ENCODE results near the gene ARSB. TPM values are rescaled to one million over a fixed set of nuclear protein-coding genes. Genes with fewer than 3 reads are reported as not detected.

ARSB gene
- polyA plus RNA-seq, 1 of the 3 experiments (the other 2 are of a cell fraction): 12.5 TPM

GRCh38 chr5:78837836-78838235, 147.3 kb downstream of the ARSB start:
- H3K4me3 ChIP-seq (ENCODE audit: low read depth in 2 of 2, low read length in 1 of 2): no peak overlapping the region
- H3K27me3 ChIP-seq (ENCODE audit: insufficient read depth): no peaks in the 10 kb centered on the region
- TF ChIP-seq GABPA (IDR thresholded peaks at IDR 0.05; ENCODE audit: low read depth): no peak
- no peak for TF ChIP-seq RAD21 (IDR thresholded peaks at IDR 0.05; ENCODE audit: low read length)
- TF ChIP-seq MXI1 (IDR thresholded peaks at IDR 0.05; ENCODE audit: low read depth, low read length): no peak
- TF ChIP-seq NRF1 (IDR thresholded peaks at IDR 0.05; ENCODE audit: low read depth, low read length): no peak
- TF ChIP-seq FOXM1 (IDR thresholded peaks at IDR 0.05; ENCODE audit: low read depth): no peak
- TF ChIP-seq SIN3A (IDR thresholded peaks at IDR 0.05; ENCODE audit: borderline replicate concordance, low read depth, low read length): no peak
- TF ChIP-seq TAF1 (IDR thresholded peaks at IDR 0.05; ENCODE audit: borderline replicate concordance, low read depth, low read length): no peak
- TF ChIP-seq EZH2phosphoT487 (IDR thresholded peaks at IDR 0.05; ENCODE audit: borderline replicate concordance, low read depth): no peak
- no peak for TF ChIP-seq RCOR1 (IDR thresholded peaks at IDR 0.05; ENCODE audit: low read length)
- TF ChIP-seq FOSL2 (IDR thresholded peaks at IDR 0.05; ENCODE audit: borderline replicate concordance, low read depth): no peak
- TF ChIP-seq SMC3 (IDR thresholded peaks at IDR 0.05; ENCODE audit: low read depth, low read length): no peak
- no peak for TF ChIP-seq RXRA (IDR thresholded peaks at IDR 0.05; ENCODE audit: borderline replicate concordance, low read depth)
- TF ChIP-seq MEF2A (IDR thresholded peaks at IDR 0.05; ENCODE audit: borderline replicate concordance, low read depth): no peak
- H3K79me2 ChIP-seq (ENCODE audit: insufficient read depth): no peaks in the 10 kb centered on the region
- H3K4me1 ChIP-seq (ENCODE audit: control insufficient read depth in 1 of 2, insufficient read depth in 2 of 2, low read depth in 1 of 2, low read length in 1 of 2): peaks cover 0 to 4% of the 10 kb centered on the region in 2 experiments; a peak in 2 of 4 replicates
- no peaks in the 10 kb centered on the region for H4K20me1 ChIP-seq (ENCODE audit: insufficient read depth)
- 89% methylated on average over 5 of the region's 5 CpGs for WGBS (ENCODE audit: low lambda C conversion rate)
- no peak overlapping the region for H3K27ac ChIP-seq (ENCODE audit: low read depth in 2 of 2, low read length in 1 of 2)
- H3K36me3 ChIP-seq (replicated peaks in 1 of 2; ENCODE audit: control insufficient read depth in 1 of 2, insufficient read depth in 2 of 2, low read length in 1 of 2): no peaks in the 10 kb centered on the region
- H3K9me2 ChIP-seq: no peaks in the 10 kb centered on the region
- H2AFZ ChIP-seq (ENCODE audit: low read depth): no peak overlapping the region
- no peak overlapping the region for H3K9ac ChIP-seq
- CTCF ChIA-PET: interaction anchor here (0.6 kb wide), 1 partner anchor 201 kb away, joined by 3 read pairs; no protein-coding TSS in a partner anchor
- H3K9me3 ChIP-seq: no peaks in the 10 kb centered on the region
- POLR2A ChIA-PET: no interaction called here
- DNase-seq: no peak
- H3K4me2 ChIP-seq: no peak overlapping the region
- H3F3A ChIP-seq (replicated peaks; ENCODE audit: insufficient read depth): no peaks in the 10 kb centered on the region

- 89% methylated on average over 9 of the region's 9 CpGs for WGBS (ENCODE audit: low lambda C conversion rate)
- ChIA-PET CTCF (no interaction called here), POLR2A (no interaction called here)
- no peak overlapping the region for H3K27ac ChIP-seq (ENCODE audit: low read depth in 2 of 2, low read length in 1 of 2)
- H3K36me3 ChIP-seq (replicated peaks in 1 of 2; ENCODE audit: control insufficient read depth in 1 of 2, insufficient read depth in 2 of 2, low read length in 1 of 2): no peaks in the 10 kb centered on the region
- no peaks in the 10 kb centered on the region for H3K27me3 ChIP-seq (ENCODE audit: insufficient read depth)
- no peak overlapping the region for H3K4me3 ChIP-seq (ENCODE audit: low read depth in 2 of 2, low read length in 1 of 2)
- H3K79me2 ChIP-seq (ENCODE audit: insufficient read depth): no peaks in the 10 kb centered on the region
- H3K9me3 ChIP-seq: no peaks in the 10 kb centered on the region
- H2AFZ ChIP-seq (ENCODE audit: low read depth): no peak overlapping the region
- no peaks in the 10 kb centered on the region for H3F3A ChIP-seq (replicated peaks; ENCODE audit: insufficient read depth)
- no peaks in the 10 kb centered on the region for H4K20me1 ChIP-seq (ENCODE audit: insufficient read depth)
- TF ChIP-seq EZH2phosphoT487 (IDR thresholded peaks at IDR 0.05; ENCODE audit: borderline replicate concordance, low read depth) (no peak), RAD21 (IDR thresholded peaks at IDR 0.05; ENCODE audit: low read length) (no peak), PBX3 (IDR thresholded peaks at IDR 0.05) (no peak), NRF1 (IDR thresholded peaks at IDR 0.05; ENCODE audit: low read depth, low read length) (no peak)
- H3K9ac ChIP-seq: no peak overlapping the region
- no peak for DNase-seq
- H3K4me2 ChIP-seq: no peak overlapping the region
- no peaks in the 10 kb centered on the region for H3K9me2 ChIP-seq
- H3K4me1 ChIP-seq (ENCODE audit: control insufficient read depth in 1 of 2, insufficient read depth in 2 of 2, low read depth in 1 of 2, low read length in 1 of 2): peaks cover 0 to 3% of the 10 kb centered on the region in 2 experiments; a peak in 1 of 4 replicates
Measured at GRCh38 chr5:78835176-78835575, 149.9 kb downstream of the ARSB start.

All from SK-N-SH (cell line).